ENCODE data around the gene SPTBN4.

GRCh38 chr19:40507892-40508291, 41.1 kb downstream of the SPTBN4 start:
- TF ChIP-seq CTCF (IDR thresholded peaks at IDR 0.05; ENCODE audit: low read length), result no peak
- no peak for TF ChIP-seq EZH2 (IDR thresholded peaks at IDR 0.05; ENCODE audit: borderline replicate concordance, low read length)

Measured in OCI-LY1 (cell line).